Epidermal melanocyte (primary cell): ENCODE data around the gene COMMD4.

Source experiments
- DNase-seq: peaks from one replicate; pipeline ENCODE4 v3.0.0; 2011; ENCODE audit warnings: low spot score; ENCODE audit not compliant: insufficient read length

Gene COMMD4

DNA sequence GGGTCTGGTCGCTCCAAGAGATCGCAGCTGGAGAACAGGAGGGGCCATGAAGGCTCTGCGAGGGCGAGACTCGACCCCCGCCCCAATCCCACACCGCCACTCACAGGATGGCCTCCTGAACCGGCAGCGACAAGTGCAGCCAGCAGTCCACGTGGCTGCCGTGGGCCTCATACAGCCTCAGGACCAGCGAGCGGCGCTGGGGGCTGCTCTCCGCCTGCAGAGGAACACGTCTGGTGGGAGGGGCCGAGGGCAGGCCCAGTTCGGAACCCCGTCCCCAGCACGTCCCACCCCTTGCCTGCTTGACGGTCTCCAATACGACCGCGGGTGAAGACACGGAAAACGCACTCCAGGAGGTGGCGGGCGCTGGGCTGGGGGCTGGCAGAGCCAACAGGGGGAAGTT is 20.1 kb downstream of the COMMD4 start:
- DNase-seq: no peak

- no peak for DNase-seq
These were observed 20.7 kb downstream of the COMMD4 start for GRCh38 chr15:75356517-75356916.

- no peak for DNase-seq
These were observed 22.3 kb downstream of the COMMD4 start for GRCh38 chr15:75357976-75358673.

GRCh38 chr15:75358771-75359536 is 23.1 kb downstream of the COMMD4 start:
- no peak for DNase-seq

GRCh38 chr15:75359537-75360250 is 23.8 kb downstream of the COMMD4 start:
- no peak for DNase-seq

DNA sequence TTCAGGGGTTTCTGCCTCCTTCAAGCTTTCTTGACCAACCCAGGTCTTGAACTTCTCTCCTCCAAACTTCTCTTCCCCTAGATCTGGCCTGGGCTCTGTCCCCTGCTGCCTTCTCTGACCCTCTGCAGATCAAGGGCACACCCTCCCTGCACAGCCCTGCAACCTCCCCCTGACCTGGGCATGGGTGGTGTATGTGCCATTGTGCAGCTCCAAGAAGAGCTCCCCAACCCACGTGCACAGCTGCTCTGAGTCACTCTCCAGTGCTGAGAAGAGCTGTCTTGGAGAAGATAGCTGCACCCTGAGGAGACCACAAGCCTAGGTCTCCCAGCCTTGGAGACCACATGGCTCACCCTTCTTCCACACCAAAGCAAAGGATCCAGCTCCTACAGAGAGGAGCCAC is 24.5 kb downstream of the COMMD4 start:
- DNase-seq: no peak

DNA sequence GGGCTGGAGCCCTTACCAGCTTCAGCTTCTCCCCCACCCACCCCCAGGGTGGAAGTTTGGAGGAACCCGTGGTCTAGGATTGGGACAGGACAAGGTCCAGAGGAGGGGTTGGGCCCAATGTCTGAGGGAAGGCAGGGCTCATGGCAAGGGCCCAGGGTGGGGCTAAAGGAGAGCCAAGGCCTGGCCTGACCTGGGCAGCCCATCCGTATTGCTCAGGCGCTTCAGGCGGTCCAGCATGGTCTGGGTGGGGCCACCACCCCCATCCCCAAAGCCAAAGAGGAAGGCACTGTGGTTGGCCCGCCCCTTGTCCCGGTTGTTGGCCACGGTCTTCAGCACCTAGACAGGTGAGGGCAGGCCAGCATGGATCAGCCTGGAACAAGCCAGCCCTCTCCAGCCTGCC is 25.0 kb downstream of the COMMD4 start:
- no peak for DNase-seq

GRCh38 chr15:75361361-75361988 is 25.6 kb downstream of the COMMD4 start:
- no peak for DNase-seq

- no peak for DNase-seq
These were observed 26.3 kb downstream of the COMMD4 start for GRCh38 chr15:75361989-75362641.

- no peak for DNase-seq
These were observed 26.9 kb downstream of the COMMD4 start for GRCh38 chr15:75362642-75363249.

GRCh38 chr15:75363786-75364185 is 27.9 kb downstream of the COMMD4 start:
- no peak for DNase-seq

DNA sequence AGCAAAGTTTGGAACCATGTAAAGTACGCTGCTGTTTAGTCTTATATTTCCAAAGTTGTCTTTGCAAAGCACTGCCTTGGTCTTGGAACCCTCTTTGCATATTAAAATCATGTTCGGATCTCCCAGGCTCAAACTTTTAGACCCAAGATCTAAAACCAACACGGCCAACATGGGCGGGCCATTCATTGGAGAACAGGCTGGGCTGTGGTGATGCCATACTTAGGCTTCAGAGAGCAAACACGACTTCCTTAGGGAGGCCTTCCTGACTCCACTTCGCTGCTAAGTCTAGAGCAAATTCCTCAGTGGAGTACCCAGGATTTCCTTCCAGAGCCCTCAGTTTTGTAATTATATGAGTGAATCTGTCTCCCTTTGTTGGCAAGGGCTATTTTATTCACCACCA is 29.0 kb downstream of the COMMD4 start:
- no peak for DNase-seq

DNA sequence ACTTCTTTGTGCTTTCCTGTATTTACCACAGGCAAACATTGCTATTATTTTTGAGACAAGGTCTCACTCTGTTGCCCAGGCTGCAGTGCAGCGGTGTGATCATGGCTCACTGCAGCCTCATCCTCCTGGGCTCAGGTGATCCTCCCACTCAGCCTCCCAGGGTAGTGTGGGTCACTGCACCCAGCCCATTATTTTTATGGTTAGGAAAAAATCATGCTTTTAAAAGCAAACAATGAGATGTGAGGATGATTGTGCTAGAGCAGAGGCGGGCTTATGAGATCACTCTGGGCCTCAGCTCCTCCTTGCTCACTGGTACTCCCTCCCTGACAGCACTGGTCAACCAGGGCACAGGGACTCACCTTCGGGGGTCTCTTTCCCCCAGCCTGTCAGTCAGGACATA is 30.3 kb downstream of the COMMD4 start:
- DNase-seq: no peak

GRCh38 chr15:75367006-75367405 is 31.1 kb downstream of the COMMD4 start:
- no peak for DNase-seq

DNA sequence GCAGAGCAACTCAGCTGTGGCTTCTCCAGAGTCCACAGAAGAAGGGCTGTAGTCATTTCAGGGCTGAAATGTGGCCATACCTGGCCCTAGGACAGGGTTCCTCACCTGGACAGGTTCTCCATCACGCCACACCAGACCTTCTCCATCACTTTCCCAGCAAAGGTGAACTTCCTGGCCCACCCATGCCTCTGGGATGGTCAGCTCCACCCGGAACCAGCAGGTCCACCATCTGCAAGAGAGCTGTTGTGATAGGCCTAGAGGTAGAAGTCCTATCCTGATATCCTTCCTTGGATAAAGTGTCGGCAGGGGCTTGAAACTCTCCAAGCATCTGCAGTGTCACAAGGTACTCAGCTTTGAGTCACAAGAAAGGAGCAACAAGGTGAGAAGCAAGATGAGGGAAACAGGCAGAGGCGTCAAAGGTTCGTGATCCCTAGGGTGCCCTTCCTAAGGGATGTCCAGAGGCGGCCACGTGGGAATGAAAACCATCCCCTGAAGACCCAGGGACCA is 31.6 kb downstream of the COMMD4 start:
- DNase-seq: no peak

DNA sequence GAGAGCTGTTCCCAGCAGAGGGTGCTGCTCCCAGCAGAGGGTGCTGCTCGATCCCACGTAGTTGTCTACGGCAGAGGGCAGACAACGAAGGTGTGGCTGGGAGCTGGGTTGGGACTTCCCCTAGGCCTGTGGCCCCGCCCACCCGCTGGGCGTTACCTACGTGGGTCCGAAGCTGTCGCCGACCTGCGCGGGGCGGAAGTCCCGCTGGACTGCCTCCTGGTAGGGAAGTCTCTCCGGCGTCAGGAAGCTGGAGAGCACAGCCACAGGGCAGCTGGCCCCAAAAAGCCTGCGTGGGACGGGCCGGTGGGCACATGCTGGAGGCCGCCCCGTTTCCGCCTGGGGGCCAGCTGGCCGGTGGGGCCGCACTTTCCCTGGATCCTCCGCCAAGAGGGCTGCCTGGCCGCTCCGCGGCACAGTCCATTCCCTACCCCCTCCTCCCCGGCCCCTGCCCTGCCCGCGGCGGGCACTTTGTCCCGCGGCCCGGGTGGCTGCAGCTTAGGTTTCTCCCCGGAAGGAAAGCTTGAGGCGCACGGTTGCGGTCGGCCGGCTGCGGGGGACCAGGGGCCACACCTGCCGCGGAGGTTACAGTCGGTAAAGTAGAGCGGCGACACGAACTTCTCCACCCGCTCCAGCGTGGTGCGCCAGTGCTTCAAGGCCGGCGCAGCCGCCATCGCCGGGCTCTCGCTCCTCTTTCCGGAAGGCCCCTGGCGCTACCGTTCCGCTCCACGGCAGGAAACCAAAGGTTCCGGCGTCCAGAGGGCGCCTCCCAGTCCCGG is 32.2 kb downstream of the COMMD4 start, which contains the start of gene MAN2C1:
MAN2C1 (minus strand) TSS at position 695 of the 776 bp plus-strand sequence; CDS start at position 671, 24 bp downstream.
- DNase-seq: peak; percentile 85

DNA sequence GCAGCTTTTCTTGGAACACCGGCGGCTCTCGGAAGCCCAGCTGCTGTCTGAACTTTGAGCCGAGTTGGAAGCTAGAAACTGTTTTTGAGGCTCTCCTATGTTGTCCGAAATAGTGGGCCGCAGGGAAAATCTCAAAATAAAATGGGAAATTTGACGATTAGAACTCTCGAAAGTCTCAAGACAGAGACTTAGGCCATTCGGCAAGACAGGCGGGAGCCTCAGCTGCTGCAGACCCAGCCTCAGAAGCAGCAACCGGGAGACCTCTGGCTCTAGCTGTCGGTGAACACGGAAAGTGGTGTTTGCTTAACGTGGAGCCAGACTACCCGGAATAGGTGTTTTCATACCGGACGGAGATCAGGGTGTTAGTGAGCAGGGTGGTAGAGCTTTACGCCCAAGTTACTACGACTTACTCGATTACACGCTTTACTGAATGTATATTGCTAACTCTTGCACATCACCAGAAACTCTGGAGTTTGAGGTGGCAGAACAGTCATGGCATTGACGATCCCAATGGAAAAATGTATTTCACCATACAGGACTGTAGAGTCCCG is 32.9 kb downstream of the COMMD4 start:
- DNase-seq: no peak

GRCh38 chr15:75369897-75370581 is 34.2 kb downstream of the COMMD4 start:
- no peak for DNase-seq

GRCh38 chr15:75371486-75371885 is 35.6 kb downstream of the COMMD4 start:
- DNase-seq: no peak
